GM19099 (cell line): ENCODE results near the gene COQ2.

Experiments
- POLR2A ChIP-seq: IDR thresholded peaks from 3 replicates; pipeline ENCODE4 v1.6.1; 2011; ENCODE audit warnings: low read depth; ENCODE audit not compliant: insufficient read length; ENCODE audit errors: extremely low read depth

COQ2 gene

GRCh38 chr4:83284193-83285054 lies at the start of gene COQ2:
Gene COQ2, minus strand, starts transcription at chr4:83284798. Its CDS starts 34 bp downstream, at chr4:83284764.
- peak; percentile 84 for TF ChIP-seq POLR2A

DNA sequence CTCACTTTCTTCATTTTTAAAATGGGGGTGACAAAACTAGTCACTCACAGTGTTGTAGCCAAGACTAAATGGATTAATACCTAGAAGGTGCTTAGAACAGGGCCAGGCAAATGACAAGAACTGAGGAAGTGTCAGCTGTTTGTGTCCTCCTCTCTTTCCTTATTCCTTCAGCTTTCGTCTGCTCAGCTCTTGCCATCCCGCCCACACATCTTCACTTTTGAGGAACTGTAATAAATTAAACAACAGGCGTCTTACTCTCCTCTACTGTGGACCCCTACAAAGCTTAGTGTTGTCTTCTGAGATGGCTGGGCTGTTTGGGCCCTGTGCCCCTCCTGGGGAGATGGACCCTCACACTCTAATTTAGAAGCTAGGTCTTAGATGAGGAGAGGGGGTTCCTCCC lies 47.4 kb upstream of the COQ2 start:
- no peak for TF ChIP-seq POLR2A

GRCh38 chr4:83329521-83330110 lies 45.0 kb upstream of the COQ2 start:
- TF ChIP-seq POLR2A: no peak

DNA sequence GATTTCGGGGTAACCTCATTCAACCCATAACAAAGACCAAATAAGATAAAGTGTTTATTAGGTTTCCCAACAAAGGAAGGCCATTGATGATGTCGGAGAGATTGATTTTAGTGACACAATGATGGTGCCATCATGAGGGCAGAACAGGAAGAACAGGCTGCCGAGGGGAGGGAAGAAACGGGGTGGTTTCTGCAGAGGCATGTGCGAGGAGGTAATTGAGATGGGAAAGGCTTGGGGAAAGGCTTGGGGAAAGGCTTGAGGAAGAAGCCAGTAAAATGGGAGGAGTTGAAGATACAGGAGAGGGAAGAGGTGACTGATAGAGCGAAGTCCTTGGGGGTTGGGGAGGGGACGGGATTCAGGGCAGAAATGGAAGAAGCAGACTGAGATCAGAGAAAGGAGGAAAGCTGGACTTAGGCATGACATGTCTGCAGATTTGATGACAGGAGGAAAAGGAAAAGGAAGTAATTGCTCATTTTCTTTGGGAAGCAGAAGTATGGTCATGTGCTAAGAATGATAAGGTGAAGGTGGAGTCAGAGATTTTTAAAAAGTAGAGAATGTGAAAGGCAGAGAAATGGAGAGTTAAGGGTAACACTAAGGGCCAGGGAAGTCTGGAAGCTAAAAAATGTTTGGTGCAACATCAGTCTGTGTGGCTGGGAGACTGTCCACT lies 44.1 kb upstream of the COQ2 start:
- no peak for TF ChIP-seq POLR2A

- no peak for TF ChIP-seq POLR2A
Observed at GRCh38 chr4:83326546-83326945, 41.9 kb upstream of the COQ2 start.

DNA sequence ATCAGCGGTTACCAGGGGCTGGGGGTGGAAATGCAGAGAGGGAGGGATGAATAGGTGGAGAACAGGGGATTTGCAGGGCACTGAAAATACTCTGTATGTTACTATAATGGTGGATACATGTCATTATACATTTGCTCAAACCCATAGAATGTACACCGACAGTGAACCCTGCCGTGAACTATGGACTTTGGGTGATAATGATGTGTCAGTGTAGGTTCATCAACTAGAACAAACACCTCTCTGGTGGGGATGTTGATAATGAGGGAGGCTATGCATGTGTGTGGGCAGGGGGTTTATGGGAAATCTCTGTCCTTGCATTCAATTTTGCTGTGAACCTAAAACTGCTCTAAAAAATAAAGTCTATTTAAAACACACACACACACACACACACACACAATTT lies 38.5 kb upstream of the COQ2 start:
- no peak for TF ChIP-seq POLR2A

DNA sequence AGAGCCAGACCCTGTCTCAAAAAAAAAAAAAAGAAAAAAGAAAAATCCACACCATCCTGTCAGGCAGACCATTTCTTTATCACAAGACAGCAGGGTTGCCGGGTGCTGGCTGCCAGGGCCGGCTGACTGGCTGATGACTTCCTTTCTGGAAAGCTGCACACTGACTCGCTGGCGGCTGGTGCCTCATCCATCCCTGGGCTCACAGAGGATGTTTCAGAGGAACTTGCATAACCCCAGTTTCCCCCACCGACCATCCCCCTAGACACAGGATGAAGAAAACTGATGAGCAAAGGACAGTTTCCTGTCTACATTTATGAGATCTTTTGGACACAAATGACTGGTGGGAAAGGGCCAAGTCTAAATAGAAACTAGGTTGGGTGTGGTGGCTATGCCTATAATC lies 36.0 kb upstream of the COQ2 start:
- no peak for TF ChIP-seq POLR2A

DNA sequence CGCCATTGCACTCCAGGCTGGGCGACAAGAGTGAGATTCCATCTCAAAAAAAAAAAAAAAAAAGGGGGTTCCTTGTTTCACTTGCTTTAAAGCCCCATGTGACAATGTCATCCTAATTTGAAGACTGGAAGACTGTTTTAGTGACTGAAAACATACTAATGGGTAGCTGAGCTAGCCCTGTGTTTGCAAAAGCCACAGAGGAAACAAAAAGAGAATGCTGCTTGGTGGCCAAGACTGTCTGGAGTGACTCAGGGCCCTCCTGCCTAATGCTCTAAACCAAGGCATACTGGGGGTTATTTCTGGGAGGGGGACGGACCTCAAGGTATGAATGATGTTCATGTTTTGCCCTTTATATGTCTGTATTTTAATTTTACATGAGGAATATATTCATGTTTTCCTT lies 34.1 kb upstream of the COQ2 start:
- TF ChIP-seq POLR2A: no peak

- TF ChIP-seq POLR2A: no peak
Observed at GRCh38 chr4:83317671-83318070, 33.1 kb upstream of the COQ2 start.

GRCh38 chr4:83316459-83317165 lies 32.0 kb upstream of the COQ2 start:
- no peak for TF ChIP-seq POLR2A

DNA sequence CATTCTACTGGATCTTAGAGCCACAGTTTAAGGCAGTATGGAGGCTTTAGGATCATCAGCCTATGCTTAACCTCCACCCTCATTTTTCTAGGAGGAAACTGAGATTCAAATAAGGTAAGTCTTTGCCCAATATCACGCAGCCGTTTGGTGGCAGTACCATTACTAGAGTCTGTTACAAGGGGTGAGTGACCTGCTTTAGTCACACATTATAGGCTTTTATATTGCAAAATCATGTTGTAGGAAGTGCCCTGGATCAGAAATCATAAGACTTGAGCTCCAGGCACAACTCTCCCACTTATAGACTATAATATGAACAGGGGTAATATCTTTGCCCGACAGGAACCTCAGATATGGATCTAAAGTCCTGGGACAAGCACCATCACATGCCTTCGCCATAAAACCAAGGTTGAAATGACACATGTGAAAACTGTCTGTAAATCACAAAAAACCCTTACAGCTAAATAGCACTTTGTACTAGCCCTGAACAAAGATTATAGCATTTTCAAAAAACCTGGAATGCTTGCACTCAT lies 30.8 kb upstream of the COQ2 start:
- no peak for TF ChIP-seq POLR2A

DNA sequence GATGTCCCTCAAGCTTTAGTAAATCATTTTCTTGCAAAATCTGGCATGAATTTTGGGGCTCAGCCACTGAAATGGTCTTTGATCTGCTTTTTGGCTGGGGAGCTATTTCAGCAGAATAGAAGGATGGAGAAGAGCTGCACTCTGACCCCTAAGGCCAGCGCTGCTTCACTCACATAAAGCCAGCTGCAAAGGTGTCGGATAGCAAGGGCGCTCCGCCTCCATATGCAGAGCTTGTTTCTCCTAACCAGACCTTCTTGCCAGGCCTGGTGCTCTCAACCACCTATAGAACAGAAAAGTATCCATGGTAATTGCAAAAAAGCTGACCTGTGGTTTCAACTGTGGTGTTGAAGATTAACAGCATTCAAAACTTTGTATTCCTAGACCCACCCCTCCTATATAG lies 24.1 kb upstream of the COQ2 start:
- no peak for TF ChIP-seq POLR2A

DNA sequence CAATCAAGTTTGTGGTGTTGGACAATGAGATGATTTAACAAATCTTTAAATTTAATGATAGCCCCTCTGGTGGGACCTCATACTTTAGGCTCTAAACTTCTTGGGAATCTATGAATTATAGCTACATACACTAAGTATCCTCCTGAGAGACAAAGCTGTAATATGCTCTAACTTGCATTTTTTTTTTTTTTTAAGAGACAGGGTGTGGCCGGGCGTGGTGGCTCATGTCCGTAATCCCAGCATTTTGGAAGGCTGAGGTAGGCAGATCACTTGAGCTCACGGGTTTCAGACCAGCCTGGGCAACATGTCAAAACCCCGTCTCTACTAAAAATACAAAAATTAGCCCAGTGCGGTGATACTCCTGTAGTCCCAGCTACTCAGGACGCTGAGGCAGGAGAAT lies 23.3 kb upstream of the COQ2 start:
- no peak for TF ChIP-seq POLR2A

- no peak for TF ChIP-seq POLR2A
Observed at GRCh38 chr4:83305187-83305586, 20.6 kb upstream of the COQ2 start.
